GM10248 (cell line): ENCODE results near the gene RFK.

Experiments
- CTCF ChIA-PET: fragments of 300-600 bp; sonication (Branson Sonifier 250); formaldehyde crosslinking; extraction: SDS; loops from one replicate; lab custom pipeline; 2021; ENCODE audit warnings: antibody characterized with exemption; lab: Yijun Ruan, JAX
- POLR2A ChIA-PET: fragments of 350-650 bp; sonication (Branson Sonifier 250); formaldehyde crosslinking; extraction: SDS; loops from one replicate; lab custom pipeline; 2020; ENCODE audit warnings: antibody characterized with exemption; lab: Yijun Ruan, JAX
- DNase-seq: peaks from one replicate; pipeline ENCODE4 v3.0.0; 2012; ENCODE audit errors: extremely low spot score
- CTCF ChIP-seq: IDR thresholded peaks from 2 replicates; pipeline ENCODE4 v1.5.1; 2012; ENCODE audit warnings: mild to moderate bottlenecking, low read depth; ENCODE audit errors: extremely low read depth, missing control alignments, control extremely low read depth

RFK gene

GRCh38 chr9:76433836-76434235, 39.6 kb upstream of the RFK start:
- DNase-seq = no peak
- ChIA-PET POLR2A (no interaction called here), CTCF (interaction anchor here (1.0 to 1.8 kb wide), 4 partner anchors 13 to 40 kb away, joined by 3 to 12 read pairs (median 4); partner anchors contain the start of gene RFK)
- TF ChIP-seq CTCF = no peak

GRCh38 chr9:76433406-76433805, 39.2 kb upstream of the RFK start:
- no peak for DNase-seq
- CTCF ChIA-PET = interaction anchor here (0.9 to 1.8 kb wide), 5 partner anchors 10 to 39 kb away, joined by 3 to 12 read pairs (median 4); partner anchors contain the start of gene RFK
- POLR2A ChIA-PET = no interaction called here
- TF ChIP-seq CTCF = no peak

- POLR2A ChIA-PET = no interaction called here
- DNase-seq = no peak
- CTCF ChIA-PET = no interaction called here
- no peak for TF ChIP-seq CTCF
These were observed 37.4 kb upstream of the RFK start for GRCh38 chr9:76431601-76432000.

GRCh38 chr9:76426807-76427419, 32.7 kb upstream of the RFK start:
- ChIA-PET POLR2A (interaction anchor here (0.7 kb wide), 1 partner anchor 32 kb away, joined by 6 read pairs; no protein-coding TSS in a partner anchor), CTCF (interaction anchor here (3.6 kb wide), 1 partner anchor 14 kb away, joined by 14 read pairs; no protein-coding TSS in a partner anchor)
- no peak for TF ChIP-seq CTCF
- no peak for DNase-seq

- no peak for TF ChIP-seq CTCF
- no peak for DNase-seq
- POLR2A ChIA-PET = no interaction called here
- CTCF ChIA-PET = interaction anchor here (0.6 to 3.6 kb wide), 4 partner anchors 16 to 41 kb away, joined by 3 to 14 read pairs (median 4); no protein-coding TSS in a partner anchor
These were observed 31.6 kb upstream of the RFK start for GRCh38 chr9:76425677-76426453.

- no peak for TF ChIP-seq CTCF
- POLR2A ChIA-PET = no interaction called here
- CTCF ChIA-PET = interaction anchor here (1.4 kb wide), 1 partner anchor 15 kb away, joined by 3 read pairs; no protein-coding TSS in a partner anchor
- no peak for DNase-seq
These were observed 30.3 kb upstream of the RFK start for GRCh38 chr9:76424491-76424890.
